ENCODE results near the gene CNTN1.

The CNTN1 gene

GRCh38 chr12:40937891-40938290, 245.7 kb downstream of the CNTN1 start:
- no peak for DNase-seq (ENCODE audit: low read depth)
- H3K4me3 ChIP-seq (ENCODE audit: low read depth, low read length) = no peak overlapping the region
- TF ChIP-seq, protein P1, sequence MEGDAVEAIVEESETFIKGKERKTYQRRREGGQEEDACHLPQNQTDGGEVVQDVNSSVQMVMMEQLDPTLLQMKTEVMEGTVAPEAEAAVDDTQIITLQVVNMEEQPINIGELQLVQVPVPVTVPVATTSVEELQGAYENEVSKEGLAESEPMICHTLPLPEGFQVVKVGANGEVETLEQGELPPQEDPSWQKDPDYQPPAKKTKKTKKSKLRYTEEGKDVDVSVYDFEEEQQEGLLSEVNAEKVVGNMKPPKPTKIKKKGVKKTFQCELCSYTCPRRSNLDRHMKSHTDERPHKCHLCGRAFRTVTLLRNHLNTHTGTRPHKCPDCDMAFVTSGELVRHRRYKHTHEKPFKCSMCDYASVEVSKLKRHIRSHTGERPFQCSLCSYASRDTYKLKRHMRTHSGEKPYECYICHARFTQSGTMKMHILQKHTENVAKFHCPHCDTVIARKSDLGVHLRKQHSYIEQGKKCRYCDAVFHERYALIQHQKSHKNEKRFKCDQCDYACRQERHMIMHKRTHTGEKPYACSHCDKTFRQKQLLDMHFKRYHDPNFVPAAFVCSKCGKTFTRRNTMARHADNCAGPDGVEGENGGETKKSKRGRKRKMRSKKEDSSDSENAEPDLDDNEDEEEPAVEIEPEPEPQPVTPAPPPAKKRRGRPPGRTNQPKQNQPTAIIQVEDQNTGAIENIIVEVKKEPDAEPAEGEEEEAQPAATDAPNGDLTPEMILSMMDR (IDR thresholded peaks at IDR 0.05; ENCODE audit: insufficient read depth, low read depth, low read length, missing control alignments) = no peak

DNA sequence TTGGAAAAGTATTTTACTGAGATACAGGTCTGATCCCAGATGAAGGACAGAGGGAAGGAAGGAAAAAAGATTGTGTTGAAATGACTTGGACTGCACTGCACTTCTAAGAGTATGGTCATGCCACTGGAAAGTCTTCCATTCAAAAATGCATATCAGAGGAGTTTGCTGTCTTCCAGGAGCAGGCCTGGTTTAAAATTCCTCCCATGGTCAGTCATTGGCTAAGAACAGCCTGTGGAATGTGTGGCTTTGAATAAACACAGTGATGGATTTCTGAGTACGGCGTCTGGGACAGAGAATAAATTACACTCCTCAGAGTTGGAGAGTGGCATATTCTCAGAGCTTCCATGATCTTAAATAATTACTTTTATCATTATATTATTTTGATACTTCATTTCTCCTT, 250.1 kb downstream of the CNTN1 start:
- DNase-seq (ENCODE audit: low read depth) = no peak
- H3K4me3 ChIP-seq (ENCODE audit: low read depth, low read length) = no peak overlapping the region
- TF ChIP-seq, protein P1 (IDR thresholded peaks at IDR 0.05; ENCODE audit: insufficient read depth, low read depth, low read length, missing control alignments) = no peak

- TF ChIP-seq, protein P1 (IDR thresholded peaks at IDR 0.05; ENCODE audit: insufficient read depth, low read depth, low read length, missing control alignments) = no peak
- H3K4me3 ChIP-seq (ENCODE audit: low read depth, low read length) = no peak overlapping the region
- DNase-seq (ENCODE audit: low read depth) = no peak
Observed at GRCh38 chr12:40945772-40946171, 253.5 kb downstream of the CNTN1 start.

GRCh38 chr12:40946612-40947194, 254.5 kb downstream of the CNTN1 start:
- DNase-seq (ENCODE audit: low read depth) = peak; percentile 32
- no peak overlapping the region for H3K4me3 ChIP-seq (ENCODE audit: low read depth, low read length)
- TF ChIP-seq, protein P1 (IDR thresholded peaks at IDR 0.05; ENCODE audit: insufficient read depth, low read depth, low read length, missing control alignments) = peak; percentile 39

DNA sequence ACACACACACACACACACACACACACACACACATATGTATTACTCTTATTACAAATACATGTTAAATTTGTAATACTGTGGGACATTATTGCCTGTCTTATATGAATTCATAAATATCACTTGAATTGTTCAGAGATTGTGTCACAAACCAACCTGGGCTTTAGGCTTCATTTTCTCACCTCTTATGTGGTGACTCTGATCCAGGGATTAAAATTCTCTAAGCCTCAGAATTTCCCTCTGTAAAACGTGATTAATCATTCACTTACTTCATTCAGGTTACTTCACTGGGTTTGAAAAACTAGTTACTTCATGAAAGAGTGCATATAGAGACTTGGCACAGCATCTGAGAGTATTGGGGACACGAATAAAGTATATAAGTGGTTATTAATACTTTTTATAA, 255.6 kb downstream of the CNTN1 start:
- TF ChIP-seq, protein P1 (IDR thresholded peaks at IDR 0.05; ENCODE audit: insufficient read depth, low read depth, low read length, missing control alignments) = no peak
- no peak overlapping the region for H3K4me3 ChIP-seq (ENCODE audit: low read depth, low read length)
- DNase-seq (ENCODE audit: low read depth) = no peak

GRCh38 chr12:40953076-40953475, 260.8 kb downstream of the CNTN1 start:
- TF ChIP-seq, protein P1 (IDR thresholded peaks at IDR 0.05; ENCODE audit: insufficient read depth, low read depth, low read length, missing control alignments) = no peak
- no peak overlapping the region for H3K4me3 ChIP-seq (ENCODE audit: low read depth, low read length)
- DNase-seq (ENCODE audit: low read depth) = no peak

- H3K4me3 ChIP-seq (ENCODE audit: low read depth, low read length) = no peak overlapping the region
- TF ChIP-seq, protein P1 (IDR thresholded peaks at IDR 0.05; ENCODE audit: insufficient read depth, low read depth, low read length, missing control alignments) = no peak
- no peak for DNase-seq (ENCODE audit: low read depth)
Observed at GRCh38 chr12:40957417-40957816, 265.2 kb downstream of the CNTN1 start.
